Mucosa of stomach (tissue), 1 donor: ENCODE data around the gene GRK1.
"Not testable (repeated sequence)": the region's sequence is repeated elsewhere in the genome, so short reads cannot be mapped to it uniquely, and the experiment has no call there.

ENCODE experiments used
- H3K27me3 ChIP-seq: one replicate; pipeline ENCODE4 v1.7.0; 2013; ENCODE audit warnings: mild to moderate bottlenecking, low read length; ENCODE audit not compliant: control insufficient read depth, insufficient read depth
- H3K36me3 ChIP-seq: one replicate; pipeline ENCODE4 v1.7.0; 2013; ENCODE audit warnings: low read length; ENCODE audit not compliant: control insufficient read depth, insufficient read depth
- H3K4me1 ChIP-seq: one replicate; pipeline ENCODE4 v1.7.0; 2013; ENCODE audit warnings: mild to moderate bottlenecking, low read length; ENCODE audit not compliant: control insufficient read depth, insufficient read depth
- H3K4me3 ChIP-seq: one replicate; pipeline ENCODE4 v1.7.0; 2013; ENCODE audit warnings: low read length
- H3K9ac ChIP-seq: one replicate; pipeline ENCODE4 v1.7.0; 2013; ENCODE audit warnings: mild to moderate bottlenecking, low read length, moderate library complexity
- H3K9me3 ChIP-seq: one replicate; pipeline ENCODE4 v1.7.0; 2013; ENCODE audit warnings: mild to moderate bottlenecking, low read length, moderate library complexity; ENCODE audit not compliant: control insufficient read depth
- donor health status: Pancreatic carcinoma.

GRK1 gene

GRCh38 chr13:113722921-113723320 is 55.9 kb downstream of the GRK1 start:
- Histone ChIP-seq H3K4me3 (no peak overlapping the region), H3K9me3 (no peaks in the 10 kb centered on the region), H3K4me1 (peaks cover 7% of the 10 kb centered on the region), H3K36me3 (no peaks in the 10 kb centered on the region), H3K9ac (no peak overlapping the region), H3K27me3 (no peaks in the 10 kb centered on the region)

GRCh38 chr13:113723410-113724015 is 56.5 kb downstream of the GRK1 start:
- peaks cover 7% of the 10 kb centered on the region for H3K4me1 ChIP-seq
- no peak overlapping the region for H3K4me3 ChIP-seq
- no peaks in the 10 kb centered on the region for H3K27me3 ChIP-seq
- H3K9me3 ChIP-seq = no peaks in the 10 kb centered on the region
- H3K36me3 ChIP-seq = no peaks in the 10 kb centered on the region
- H3K9ac ChIP-seq = no peak overlapping the region

- no peak overlapping the region for H3K4me3 ChIP-seq
- peaks cover 7% of the 10 kb centered on the region for H3K4me1 ChIP-seq
- H3K27me3 ChIP-seq = peaks cover under 1% of the 10 kb centered on the region
- H3K9ac ChIP-seq = no peak overlapping the region
- H3K9me3 ChIP-seq = no peaks in the 10 kb centered on the region
- H3K36me3 ChIP-seq = no peaks in the 10 kb centered on the region
Observed at GRCh38 chr13:113724016-113724758, 57.2 kb downstream of the GRK1 start.

- no peaks in the 10 kb centered on the region for H3K36me3 ChIP-seq
- H3K27me3 ChIP-seq = peaks cover 7% of the 10 kb centered on the region
- no peaks in the 10 kb centered on the region for H3K9me3 ChIP-seq
- no peak overlapping the region for H3K4me3 ChIP-seq
- H3K9ac ChIP-seq = no peak overlapping the region
- peaks cover 7% of the 10 kb centered on the region for H3K4me1 ChIP-seq
Observed at GRCh38 chr13:113724780-113725315, 57.8 kb downstream of the GRK1 start.

GRCh38 chr13:113725329-113726105 is 58.5 kb downstream of the GRK1 start:
- H3K9me3 ChIP-seq, H3K36me3 ChIP-seq, H3K9ac ChIP-seq, H3K4me1 ChIP-seq, H3K4me3 ChIP-seq: not testable (repeated sequence)
- H3K27me3 ChIP-seq = peaks cover 12% of the 10 kb centered on the region

- H3K9me3 ChIP-seq, H3K36me3 ChIP-seq, H3K4me3 ChIP-seq, H3K4me1 ChIP-seq, H3K9ac ChIP-seq: not testable (repeated sequence)
- peaks cover 18% of the 10 kb centered on the region for H3K27me3 ChIP-seq
Observed at GRCh38 chr13:113726106-113726821, 59.2 kb downstream of the GRK1 start.

- Histone ChIP-seq H3K4me1 (peaks cover 7% of the 10 kb centered on the region), H3K36me3 (no peaks in the 10 kb centered on the region), H3K9ac (no peak overlapping the region), H3K9me3 (no peaks in the 10 kb centered on the region), H3K27me3 (peaks cover 18% of the 10 kb centered on the region), H3K4me3 (no peak overlapping the region)
Observed at GRCh38 chr13:113726961-113727411, 60.0 kb downstream of the GRK1 start.

GRCh38 chr13:113728571-113729054 is 61.6 kb downstream of the GRK1 start:
- Histone ChIP-seq H3K4me1 (peaks cover 7% of the 10 kb centered on the region), H3K9ac (no peak overlapping the region)

GRCh38 chr13:113729187-113730019 is 62.4 kb downstream of the GRK1 start:
- H3K9me3 ChIP-seq = no peaks in the 10 kb centered on the region
- H3K4me3 ChIP-seq = no peak overlapping the region
- H3K36me3 ChIP-seq = no peaks in the 10 kb centered on the region
- H3K27me3 ChIP-seq = peaks cover 18% of the 10 kb centered on the region
- H3K4me1 ChIP-seq = peaks cover 7% of the 10 kb centered on the region
- H3K9ac ChIP-seq = no peak overlapping the region

More at GRCh38 chr13:113728571-113729054, 61.6 kb downstream of the GRK1 start:
- no peak overlapping the region for H3K4me3 ChIP-seq
- H3K27me3 ChIP-seq = peaks cover 18% of the 10 kb centered on the region
- no peaks in the 10 kb centered on the region for H3K36me3 ChIP-seq
- no peaks in the 10 kb centered on the region for H3K9me3 ChIP-seq

- peaks cover 18% of the 10 kb centered on the region for H3K27me3 ChIP-seq
Observed at GRCh38 chr13:113730258-113730691, 63.3 kb downstream of the GRK1 start.

GRCh38 chr13:113730831-113731191 is 63.8 kb downstream of the GRK1 start:
- Histone ChIP-seq H3K9ac (no peak overlapping the region), H3K27me3 (peaks cover 18% of the 10 kb centered on the region), H3K9me3 (no peaks in the 10 kb centered on the region), H3K36me3 (no peaks in the 10 kb centered on the region), H3K4me1 (no peaks in the 10 kb centered on the region), H3K4me3 (no peak overlapping the region)

More at GRCh38 chr13:113730258-113730691, 63.3 kb downstream of the GRK1 start:
- Histone ChIP-seq H3K4me3 (no peak overlapping the region), H3K4me1 (no peaks in the 10 kb centered on the region), H3K9me3 (no peaks in the 10 kb centered on the region), H3K9ac (no peak overlapping the region), H3K36me3 (no peaks in the 10 kb centered on the region)
